H1 (cell line): ENCODE data around the gene ZNF423. TPM values are rescaled to one million over a fixed set of nuclear protein-coding genes. Genes with fewer than 3 reads are reported as not detected.

Experiments
- CTCF ChIA-PET: fragments of 300-600 bp; sonication (Branson Sonifier 250); formaldehyde crosslinking; loops from one replicate; lab custom pipeline; 2021; ENCODE audit not compliant: partially characterized antibody; lab: Charles Lee
- POLR2A ChIA-PET: fragments of 300-600 bp; sonication (Branson Sonifier 250); formaldehyde crosslinking; loops from one replicate; lab custom pipeline; 2021; ENCODE audit warnings: inconsistent platforms; ENCODE audit not compliant: partially characterized antibody; lab: Charles Lee
- DNase-seq, 2 experiments: peaks; one replicate each; pipeline versions ENCODE4 v3.0.0 to v3.0.0-alpha.2; 2010 to 2022; ENCODE audit warnings: low spot score in 2 of 2, low read depth in 1 of 2, mixed read lengths in 1 of 2
- FAIRE-seq: peaks from 2 replicates; lab custom pipeline; 2011; peaks lifted over from hg19 to GRCh38; lab: Jason Lieb, UNC
- H2AFZ ChIP-seq: 2 replicates; pipeline ENCODE4 v1.8.1; 2012; ENCODE audit warnings: low read length, inconsistent platforms
- H2AK5ac ChIP-seq: 2 replicates; pipeline ENCODE4 v1.6.1; 2013; ENCODE audit warnings: low read depth, low read length
- H2BK120ac ChIP-seq: replicated peaks from 2 replicates; pipeline ENCODE3; 2013; ENCODE audit warnings: low read depth, low read length, inconsistent platforms
- H2BK12ac ChIP-seq: 2 replicates; pipeline ENCODE4 v1.6.1; 2013; ENCODE audit warnings: low read depth, low read length
- H2BK15ac ChIP-seq: 2 replicates; pipeline ENCODE4 v1.6.1; 2013; ENCODE audit warnings: low read length
- H2BK20ac ChIP-seq: 2 replicates; pipeline ENCODE4 v1.6.1; 2013; ENCODE audit warnings: low read length
- H2BK5ac ChIP-seq: 2 replicates; pipeline ENCODE4 v1.6.1; 2013; ENCODE audit warnings: low read depth, low read length
- H3K14ac ChIP-seq: 2 replicates; pipeline ENCODE4 v1.6.1; 2013; ENCODE audit warnings: inconsistent platforms; ENCODE audit not compliant: insufficient read length
- H3K18ac ChIP-seq: 2 replicates; pipeline ENCODE4 v1.6.1; 2013; ENCODE audit warnings: low read length; ENCODE audit errors: extremely low read depth
- H3K23ac ChIP-seq: 2 replicates; pipeline ENCODE4 v1.6.1; 2013; ENCODE audit warnings: inconsistent platforms; ENCODE audit not compliant: insufficient read length
- H3K23me2 ChIP-seq: 2 replicates; pipeline ENCODE4 v1.6.1; 2013; ENCODE audit warnings: low read depth, low read length
- H3K27ac ChIP-seq: 2 replicates; pipeline ENCODE4 v1.6.1; 2011; ENCODE audit warnings: low read depth, low read length, inconsistent platforms
- H3K27me3 ChIP-seq, 4 experiments: replicated peaks in 1 of 4; 1 replicate in 1 of 4; 2 replicates in 3 of 4; pipeline versions ENCODE4 v1.6.1 to v1.8.1; 2011 to 2013; ENCODE audit warnings: low read length in 3 of 4, mild to moderate bottlenecking in 3 of 4, inconsistent platforms in 2 of 4, mixed read lengths in 2 of 4, moderate library complexity in 1 of 4; ENCODE audit not compliant: control insufficient read depth in 3 of 4, insufficient read depth in 3 of 4; ENCODE audit errors: extremely low read depth in 1 of 4
- H3K36me3 ChIP-seq, 4 experiments: 2 replicates each; pipeline versions ENCODE4 v1.6.1 to v1.8.1; 2011 to 2013; ENCODE audit warnings: mild to moderate bottlenecking in 4 of 4, low read length in 3 of 4, moderate library complexity in 2 of 4, control low read depth in 1 of 4, inconsistent platforms in 1 of 4; ENCODE audit not compliant: insufficient read depth in 4 of 4, control insufficient read depth in 2 of 4
- H3K4ac ChIP-seq: replicated peaks from 2 replicates; pipeline ENCODE3; 2013; ENCODE audit warnings: low read length, low read depth, mixed read lengths, inconsistent platforms; ENCODE audit not compliant: insufficient read length
- H3K4me1 ChIP-seq, 4 experiments: replicated peaks in 1 of 4; 1 replicate in 1 of 4; 2 replicates in 3 of 4; pipeline versions ENCODE4 v1.6.1 to v1.8.1; 2011 to 2013; ENCODE audit warnings: low read length in 3 of 4, inconsistent platforms in 2 of 4, mixed read lengths in 1 of 4; ENCODE audit not compliant: insufficient read depth in 4 of 4, control insufficient read depth in 3 of 4
- H3K4me2 ChIP-seq, 2 experiments: 2 replicates each; pipeline versions ENCODE4 v1.6.1 to v1.8.1; 2011 to 2013; ENCODE audit warnings: low read depth in 2 of 2, low read length in 2 of 2, control low read depth in 1 of 2, inconsistent platforms in 1 of 2, mild to moderate bottlenecking in 1 of 2; ENCODE audit not compliant: insufficient read depth in 1 of 2
- H3K4me3 ChIP-seq, 4 experiments: fragments of 200-600, 300-600 bp in 1 of 4; sonication (generic), shearing (Covaris generic), sonication (Bioruptor Twin) in 1 of 4; 2 replicates each; pipeline versions ENCODE4 v1.5.1 to v1.8.1; 2011 to 2016; ENCODE audit warnings: low read length in 4 of 4, low read depth in 3 of 4, control low read depth in 2 of 4, inconsistent platforms in 2 of 4, mild to moderate bottlenecking in 2 of 4, mixed read lengths in 1 of 4, moderate library complexity in 1 of 4; ENCODE audit not compliant: insufficient read depth in 2 of 4; ENCODE audit errors: extremely low read depth in 1 of 4
- H3K56ac ChIP-seq: replicated peaks from 2 replicates; pipeline ENCODE3; 2013; ENCODE audit warnings: low read depth, mild to moderate bottlenecking, mixed read lengths, low read length, inconsistent platforms; ENCODE audit not compliant: insufficient read length
- H3K79me1 ChIP-seq: 2 replicates; pipeline ENCODE4 v1.6.1; 2013; ENCODE audit warnings: low read depth, low read length, control low read depth
- H3K79me2 ChIP-seq, 2 experiments: 2 replicates each; pipeline versions ENCODE4 v1.6.1 to v1.8.1; 2012 to 2013; ENCODE audit warnings: low read length in 2 of 2, mild to moderate bottlenecking in 2 of 2, inconsistent platforms in 1 of 2; ENCODE audit not compliant: insufficient read depth in 2 of 2, control insufficient read depth in 1 of 2
- H3K9ac ChIP-seq, 4 experiments: replicated peaks in 1 of 4; 1 replicate in 1 of 4; 2 replicates in 3 of 4; pipeline versions ENCODE4 v1.6.1 to v1.8.1; 2011 to 2013; ENCODE audit warnings: low read depth in 3 of 4, low read length in 3 of 4, control low read depth in 2 of 4, mild to moderate bottlenecking in 2 of 4, moderate library complexity in 2 of 4, inconsistent platforms in 1 of 4; ENCODE audit errors: extremely low read depth in 1 of 4
- H3K9me3 ChIP-seq, 2 experiments: 2 replicates each; pipeline versions ENCODE4 v1.6.1 to v1.8.1; 2012 to 2013; ENCODE audit warnings: mild to moderate bottlenecking in 2 of 2, moderate library complexity in 2 of 2, control low read depth in 1 of 2, inconsistent platforms in 1 of 2, low read depth in 1 of 2, low read length in 1 of 2, mixed read lengths in 1 of 2; ENCODE audit not compliant: insufficient read depth in 2 of 2
- H4K20me1 ChIP-seq, 2 experiments: replicated peaks in 1 of 2; 2 replicates each; pipeline versions ENCODE3 to v1.8.1; 2011 to 2013; ENCODE audit warnings: inconsistent platforms in 2 of 2, low read length in 2 of 2, mild to moderate bottlenecking in 1 of 2; ENCODE audit not compliant: insufficient read depth in 2 of 2, control insufficient read depth in 1 of 2
- H4K5ac ChIP-seq: 2 replicates; pipeline ENCODE4 v1.6.1; 2013; ENCODE audit warnings: low read length, low read depth, mixed read lengths, inconsistent platforms; ENCODE audit not compliant: insufficient read length
- H4K8ac ChIP-seq: 2 replicates; pipeline ENCODE4 v1.8.0; 2013; ENCODE audit warnings: mild to moderate bottlenecking, moderate library complexity, low read length, inconsistent platforms; ENCODE audit not compliant: insufficient read depth; ENCODE audit errors: extremely low read depth
- H4K91ac ChIP-seq: replicated peaks from 2 replicates; pipeline ENCODE3; 2013; ENCODE audit warnings: low read length, mixed read lengths, inconsistent platforms; ENCODE audit not compliant: insufficient read length
- CBX5 ChIP-seq: fragments of 300-800, 300-1000 bp; sonication (generic); IDR thresholded peaks from 2 replicates; pipeline ENCODE4 v1.7.1; 2016; ENCODE audit warnings: antibody characterized with exemption, low read length, low read depth
- CBX8 ChIP-seq: fragments of 300-800, 300-1000 bp; sonication (generic); IDR thresholded peaks from 2 replicates; pipeline ENCODE4 v1.7.1; 2016; ENCODE audit warnings: low read depth, low read length, borderline replicate concordance
- EP300 ChIP-seq, 2 experiments: IDR thresholded peaks; 1 replicate in 1 of 2; 2 replicates in 1 of 2; pipeline ENCODE4 v1.6.1; 2011 to 2012; ENCODE audit warnings: low read depth in 2 of 2, low read length in 2 of 2, mild to moderate bottlenecking in 2 of 2, borderline replicate concordance in 1 of 2, inconsistent platforms in 1 of 2, moderate library complexity in 1 of 2
- EZH2 ChIP-seq: fragments of 200-600 bp; sonication (generic); IDR thresholded peaks from 2 replicates; pipeline ENCODE4 v1.7.1; 2012; ENCODE audit warnings: low read depth, mild to moderate bottlenecking, moderate library complexity, low read length, inconsistent platforms; ENCODE audit not compliant: severe bottlenecking
- JUND ChIP-seq: IDR thresholded peaks from 2 replicates; pipeline ENCODE4 v1.6.1; 2011; ENCODE audit warnings: mild to moderate bottlenecking, improper control_type of control experiment, low read length
- MAX ChIP-seq: IDR thresholded peaks from 2 replicates; pipeline ENCODE4 v1.6.1; 2012; ENCODE audit warnings: inconsistent platforms
- NANOG ChIP-seq: IDR thresholded peaks from 2 replicates; pipeline ENCODE4 v1.6.1; 2011; ENCODE audit warnings: low read length, low read depth, mild to moderate bottlenecking, inconsistent platforms; ENCODE audit not compliant: insufficient read depth, poor library complexity, severe bottlenecking
- POU5F1 ChIP-seq: IDR thresholded peaks from 2 replicates; pipeline ENCODE4 v1.6.1; 2011; ENCODE audit warnings: low read depth, mild to moderate bottlenecking, low read length, moderate library complexity
- SRF ChIP-seq: IDR thresholded peaks from 2 replicates; pipeline ENCODE4 v1.6.1; 2011; ENCODE audit warnings: mild to moderate bottlenecking, low read depth, low read length, moderate library complexity
- SUZ12 ChIP-seq: fragments of 200-600 bp; sonication (generic); IDR thresholded peaks from 2 replicates; pipeline ENCODE4 v1.6.1; 2012; ENCODE audit warnings: mild to moderate bottlenecking, inconsistent platforms, low read length, moderate library complexity, mixed read lengths
- WGBS, 2 experiments: shearing (Covaris generic) in 1 of 2; methylation state at CpG; one replicate each; pipeline versions ENCODE4 v1.1.6 to v1.1.7; 2013 to 2015; ENCODE audit warnings: low lambda C conversion rate in 2 of 2, mixed read lengths in 2 of 2, inconsistent platforms in 1 of 2, low coverage in 1 of 2, missing lambda C conversion rate in 1 of 2; ENCODE audit not compliant: insufficient replicate concordance in 2 of 2, insufficient coverage in 1 of 2, insufficient read length in 1 of 2; ENCODE audit errors: extremely low coverage in 1 of 2, missing lambda C conversion rate in 1 of 2; 5-methylcytosine and 5-hydroxymethylcytosine counted together
- polyA plus RNA-seq, 7 experiments: library from polyadenylated mRNA; depleted of rRNA in 3 of 7; stranded (reverse) in 5 of 7; unstranded in 2 of 7; fragments of >200 nt in 5 of 7; fragments of 200-250 nt in 2 of 7; gene quantifications; 1 replicate in 5 of 7; 2 replicates in 1 of 7; 4 replicates in 1 of 7; pipeline versions ENCODE4 v1.2.1 to v1.2.3, GENCODE V29; 2011 to 2013; ENCODE audit warnings: missing spikeins in 2 of 7, mixed read lengths in 2 of 7
- total RNA-seq: library from RNA; stranded (reverse); fragmentation: NEBNext Ultra II Directional; extraction: Animal tissue kit (Norgen Biotek cat#: 25700); gene quantifications from 2 replicates; pipeline ENCODE4 v1.2.1, GENCODE V29; 2021

The ZNF423 gene
- total and polyA plus RNA-seq, 2 of the 8 experiments (the other 6 are each of a cell fraction or from before 2014, with no cell fraction given), result 38.2 to 52.3 TPM

GRCh38 chr16:49827805-49828438 is 28.0 kb downstream of the ZNF423 start:
- Histone ChIP-seq H3K56ac (no peak overlapping the region), H3K23me2 (no peaks in the 10 kb centered on the region), H4K20me1 (peaks cover 16 to 23% of the 10 kb centered on the region in 2 experiments), H4K5ac (no peak overlapping the region), H4K8ac (no peak overlapping the region), H3K18ac (no peak overlapping the region), H3K14ac (no peak overlapping the region), H3K36me3 (no peaks in the 10 kb centered on the region; a peak in 1 of 8 replicates), H3K9ac (no peak overlapping the region), H3K79me1 (peaks cover 31% of the 10 kb centered on the region), H3K27me3 (no peaks in the 10 kb centered on the region), H3K9me3 (no peaks in the 10 kb centered on the region), H3K4me3 (no peak overlapping the region), H3K4me1 (peaks cover 7 to 22% (median 14%) of the 10 kb centered on the region in 4 experiments), H3K4ac (no peak overlapping the region), H2BK12ac (no peak overlapping the region), H2BK120ac (no peak overlapping the region), H2BK5ac (no peak overlapping the region), H4K91ac (no peak overlapping the region), H3K79me2 (peaks cover 0 to 92% of the 10 kb centered on the region in 2 experiments; a peak in 2 of 4 replicates), H2BK15ac (no peak overlapping the region), H2AK5ac (no peak overlapping the region), H3K27ac (no peak overlapping the region), H2AFZ (no peak overlapping the region), H2BK20ac (no peak overlapping the region), H3K4me2 (no peak overlapping the region), H3K23ac (no peak overlapping the region)
- DNase-seq, result no peak
- 89% methylated on average over 8 of the region's 8 CpGs; no CpG with 5 or more reads in 1 of the 2 experiments for WGBS, 2 experiments
- POLR2A ChIA-PET, result interaction anchor here (0.6 to 0.7 kb wide), 2 partner anchors 9 to 18 kb away, joined by 3 read pairs; no protein-coding TSS in a partner anchor
- CTCF ChIA-PET, result interaction anchor here (0.6 to 1.6 kb wide), 3 partner anchors 7 to 74 kb away, joined by 3 to 4 read pairs (median 3); no protein-coding TSS in a partner anchor
- no peak for FAIRE-seq
- TF ChIP-seq CBX8 (no peak), SRF (no peak), EZH2 (no peak), CBX5 (no peak), JUND (no peak), MAX (no peak), SUZ12 (no peak), NANOG (no peak), EP300 (IDR thresholded peaks at IDR 0.05; ENCODE audit: borderline replicate concordance in 1 of 2, low read depth in 2 of 2, low read length in 2 of 2) (no peak), POU5F1 (no peak)
